Breast epithelium (tissue), 4 donors: ENCODE measurements around the gene GLDN. TPM values are rescaled to one million over a fixed set of nuclear protein-coding genes. Genes with fewer than 3 reads are reported as not detected.
A peak's percentile ranks its signal among the peaks of the same experiment; 100 is the strongest.

Experiments used
- DNase-seq, 2 donors: peaks; one replicate each; pipeline ENCODE4 v3.0.0-alpha.2; 2019; ENCODE audit warnings: low spot score in 2 of 2
- H3K27ac ChIP-seq, 2 donors: fragments of 200-600 bp; sonication (generic) in 1 of 2; one replicate each; pipeline ENCODE4 v1.5.1; 2016 to 2019; ENCODE audit warnings: mild to moderate bottlenecking in 1 of 2
- H3K27me3 ChIP-seq, 2 donors: fragments of 200-600 bp; sonication (generic) in 1 of 2; one replicate each; pipeline versions ENCODE4 v1.5.1 to v1.6.0; 2017 to 2019; ENCODE audit warnings: control low read depth in 1 of 2, mild to moderate bottlenecking in 1 of 2
- H3K36me3 ChIP-seq: fragments of 200-600 bp; one replicate; pipeline ENCODE4 v1.5.1; 2019
- H3K4me1 ChIP-seq, 2 donors: fragments of 200-600 bp; sonication (generic); one replicate each; pipeline ENCODE4 v1.5.1; 2016 to 2019; ENCODE audit warnings: control low read depth in 1 of 2
- H3K4me3 ChIP-seq, 3 donors: fragments of 200-600 bp; sonication (generic); 1 replicate in 2 of 3; 2 replicates in 1 of 3; pipeline ENCODE4 v1.5.1; 2016 to 2019; ENCODE audit warnings: mild to moderate bottlenecking in 3 of 3, moderate library complexity in 2 of 3
- H3K9me3 ChIP-seq, 2 donors: fragments of 200-600 bp; sonication (generic) in 1 of 2; one replicate each; pipeline ENCODE4 v1.5.1; 2016 to 2019; ENCODE audit warnings: control low read depth in 1 of 2
- CTCF ChIP-seq, 3 donors: fragments of 450-650 bp; IDR thresholded peaks; one replicate each; pipeline ENCODE4 v1.5.1; 2016 to 2017; ENCODE audit warnings: antibody characterized with exemption in 3 of 3, mild to moderate bottlenecking in 3 of 3, moderate library complexity in 3 of 3
- POLR2A ChIP-seq: fragments of 450-650 bp; IDR thresholded peaks from one replicate; pipeline ENCODE4 v1.6.1; 2016; ENCODE audit warnings: antibody characterized with exemption, mild to moderate bottlenecking, moderate library complexity
- POLR2AphosphoS5 ChIP-seq, 3 donors: sonication (generic); formaldehyde crosslinking; IDR thresholded peaks; one replicate each; pipeline ENCODE4 v1.6.1; 2017; ENCODE audit warnings: antibody characterized with exemption in 3 of 3
- intact Hi-C: fragments of 100-400 bp; cut with DNase I; formaldehyde crosslinking; loops from one replicate; pipeline ENCODE4 v1.15.1; 2023; ENCODE audit warnings: low total_unique reads
- total RNA-seq, 3 donors: library from RNA; depleted of rRNA; stranded (reverse); fragments of >200 nt; gene quantifications; one replicate each; pipeline ENCODE4 v1.1.0, GENCODE V29; 2016

The GLDN gene
- total RNA-seq, 3 donors from 2014 or later = 7.3 to 67.2 (median 10.8) TPM

- no peak for DNase-seq
- H3K4me3 ChIP-seq = no peak overlapping the region
- TF ChIP-seq POLR2A = no peak
- TF ChIP-seq POLR2AphosphoS5 (IDR thresholded peaks at IDR 0.05) = no peak
- no peak for TF ChIP-seq CTCF (IDR thresholded peaks at IDR 0.05)
- no peak overlapping the region for H3K27ac ChIP-seq
- intact Hi-C loops = no loop called here
- no peaks in the 10 kb centered on the region for H3K4me1 ChIP-seq
- H3K9me3 ChIP-seq = no peaks in the 10 kb centered on the region
- no peaks in the 10 kb centered on the region for H3K27me3 ChIP-seq
- H3K36me3 ChIP-seq = no peaks in the 10 kb centered on the region
Measured at GRCh38 chr15:51335087-51335486, 6.4 kb upstream of the GLDN start.

GRCh38 chr15:51335538-51336410 lies 5.7 kb upstream of the GLDN start:
- no peak for TF ChIP-seq POLR2AphosphoS5 (IDR thresholded peaks at IDR 0.05)
- TF ChIP-seq POLR2A = no peak
- no peak for TF ChIP-seq CTCF (IDR thresholded peaks at IDR 0.05)
- Histone ChIP-seq H3K27me3 (peaks cover 0 to under 1% of the 10 kb centered on the region in 2 donors), H3K27ac (no peak overlapping the region), H3K9me3 (no peaks in the 10 kb centered on the region), H3K4me1 (no peaks in the 10 kb centered on the region), H3K36me3 (no peaks in the 10 kb centered on the region), H3K4me3 (no peak overlapping the region)
- intact Hi-C loops = no loop called here
- no peak for DNase-seq

- Histone ChIP-seq H3K27me3 (peaks cover 0 to 11% of the 10 kb centered on the region in 2 donors), H3K27ac (no peak within 1 kb of the TSS), H3K9me3 (no peaks in the 10 kb centered on the region), H3K4me3 (no peak within 1 kb of the TSS), H3K36me3 (no peaks in the 10 kb centered on the region), H3K4me1 (peaks cover 0 to 10% of the 10 kb centered on the region in 2 donors)
- no peak for DNase-seq
- TF ChIP-seq POLR2A = no peak
- no peak for TF ChIP-seq CTCF (IDR thresholded peaks at IDR 0.05)
- TF ChIP-seq POLR2AphosphoS5 (IDR thresholded peaks at IDR 0.05) = no peak
- intact Hi-C loops = no loop called here
Measured at GRCh38 chr15:51338496-51338895, 3.0 kb upstream of the GLDN start, which contains the start of gene CYP19A1. Gene CYP19A1, minus strand, starts transcription at chr15:51338596. Its CDS starts 95,684 bp downstream, at chr15:51242912.

GRCh38 chr15:51342227-51342999 lies 958 bp downstream of the GLDN start:
- intact Hi-C loops = no loop called here
- TF ChIP-seq POLR2AphosphoS5 (IDR thresholded peaks at IDR 0.05) (no peak), POLR2A (no peak), CTCF (IDR thresholded peaks at IDR 0.05) (no peak)
- Histone ChIP-seq H3K4me1 (peaks cover 0 to 10% of the 10 kb centered on the region in 2 donors), H3K27ac (peak overlapping the region in 1 of 2 donors; percentile 61), H3K27me3 (peaks cover 0 to 11% of the 10 kb centered on the region in 2 donors), H3K36me3 (no peaks in the 10 kb centered on the region), H3K9me3 (no peaks in the 10 kb centered on the region), H3K4me3 (peak overlapping the region; percentile 37 to 70 (median 47))
- DNase-seq = no peak
